Uterus (tissue), 4 donors: ENCODE data around the gene MMP3. TPM values are rescaled to one million over a fixed set of nuclear protein-coding genes. Genes with fewer than 3 reads are reported as not detected.

ENCODE experiments used
- DNase-seq, 2 donors: peaks; one replicate each; pipeline ENCODE4 v3.0.0-alpha.2; 2019 to 2020
- H3K27ac ChIP-seq, 2 donors: fragments of 200-600 bp; sonication (generic); 1 replicate in 1 of 2; 2 replicates in 1 of 2; pipeline ENCODE4 v1.5.1; 2016 to 2018
- H3K27me3 ChIP-seq, 2 donors: fragments of 200-600 bp; sonication (generic); one replicate each; pipeline ENCODE4 v1.5.1; 2018 to 2019; ENCODE audit warnings: control low read depth in 1 of 2
- H3K36me3 ChIP-seq, 2 donors: fragments of 200-600 bp; sonication (generic); one replicate each; pipeline ENCODE4 v1.5.1; 2019; ENCODE audit warnings: control low read depth in 1 of 2
- H3K4me1 ChIP-seq, 2 donors: fragments of 200-600 bp; sonication (generic); one replicate each; pipeline ENCODE4 v1.5.1; 2018 to 2019; ENCODE audit warnings: control low read depth in 1 of 2
- H3K4me3 ChIP-seq, 2 donors: fragments of 200-600 bp; sonication (generic); 1 replicate in 1 of 2; 2 replicates in 1 of 2; pipeline ENCODE4 v1.5.1; 2018 to 2019; ENCODE audit warnings: mild to moderate bottlenecking in 1 of 2
- H3K9me3 ChIP-seq, 2 donors: fragments of 200-600 bp; sonication (generic); one replicate each; pipeline ENCODE4 v1.5.1; 2019; ENCODE audit warnings: control low read depth in 1 of 2
- POLR2A ChIP-seq, 2 donors: fragments of 450-650 bp; IDR thresholded peaks; one replicate each; pipeline ENCODE4 v1.6.1; 2016; ENCODE audit warnings: antibody characterized with exemption in 2 of 2, mild to moderate bottlenecking in 1 of 2, moderate library complexity in 1 of 2
- intact Hi-C: fragments of 100-400 bp; cut with DNase I; formaldehyde crosslinking; loops from one replicate; pipeline ENCODE4 v1.15.1; 2023; ENCODE audit warnings: low total_unique reads
- total RNA-seq, 4 donors: library from RNA; depleted of rRNA in 3 of 4; stranded (reverse); fragments of >200 nt in 3 of 4; gene quantifications; one replicate each; pipeline versions ENCODE4 v1.1.0 to v1.2.4, GENCODE V29; 2014 to 2023
- TF ChIP-seq, protein P1 (sequence below), 4 experiments: fragments of 200-600 bp in 2 of 4; fragments of 450-650 bp in 2 of 4; sonication (generic) in 2 of 4; IDR thresholded peaks; one replicate each; pipeline ENCODE4 v1.5.1; 2016 to 2019; ENCODE audit warnings: antibody characterized with exemption in 4 of 4, mild to moderate bottlenecking in 2 of 4, moderate library complexity in 1 of 4
- donor health status: DM: yes; HTN: yes; CAD: no.

The MMP3 gene
- total RNA-seq, 4 donors from 2014 or later, result not detected

GRCh38 chr11:102833731-102834130, 9.7 kb downstream of the MMP3 start:
- no peak for TF ChIP-seq POLR2A (IDR thresholded peaks at IDR 0.05)
- TF ChIP-seq, protein P1, sequence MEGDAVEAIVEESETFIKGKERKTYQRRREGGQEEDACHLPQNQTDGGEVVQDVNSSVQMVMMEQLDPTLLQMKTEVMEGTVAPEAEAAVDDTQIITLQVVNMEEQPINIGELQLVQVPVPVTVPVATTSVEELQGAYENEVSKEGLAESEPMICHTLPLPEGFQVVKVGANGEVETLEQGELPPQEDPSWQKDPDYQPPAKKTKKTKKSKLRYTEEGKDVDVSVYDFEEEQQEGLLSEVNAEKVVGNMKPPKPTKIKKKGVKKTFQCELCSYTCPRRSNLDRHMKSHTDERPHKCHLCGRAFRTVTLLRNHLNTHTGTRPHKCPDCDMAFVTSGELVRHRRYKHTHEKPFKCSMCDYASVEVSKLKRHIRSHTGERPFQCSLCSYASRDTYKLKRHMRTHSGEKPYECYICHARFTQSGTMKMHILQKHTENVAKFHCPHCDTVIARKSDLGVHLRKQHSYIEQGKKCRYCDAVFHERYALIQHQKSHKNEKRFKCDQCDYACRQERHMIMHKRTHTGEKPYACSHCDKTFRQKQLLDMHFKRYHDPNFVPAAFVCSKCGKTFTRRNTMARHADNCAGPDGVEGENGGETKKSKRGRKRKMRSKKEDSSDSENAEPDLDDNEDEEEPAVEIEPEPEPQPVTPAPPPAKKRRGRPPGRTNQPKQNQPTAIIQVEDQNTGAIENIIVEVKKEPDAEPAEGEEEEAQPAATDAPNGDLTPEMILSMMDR (IDR thresholded peaks at IDR 0.05), result no peak
- no peaks in the 10 kb centered on the region for H3K4me1 ChIP-seq
- no peak overlapping the region for H3K4me3 ChIP-seq
- H3K9me3 ChIP-seq, result no peaks in the 10 kb centered on the region
- no peaks in the 10 kb centered on the region for H3K36me3 ChIP-seq
- no peaks in the 10 kb centered on the region for H3K27me3 ChIP-seq
- no peak for DNase-seq
- intact Hi-C loops, result no loop called here
- H3K27ac ChIP-seq, result no peak overlapping the region

- intact Hi-C loops, result no loop called here
- H3K9me3 ChIP-seq, result no peaks in the 10 kb centered on the region
- no peaks in the 10 kb centered on the region for H3K4me1 ChIP-seq
- H3K27me3 ChIP-seq, result no peaks in the 10 kb centered on the region
- no peak for TF ChIP-seq POLR2A (IDR thresholded peaks at IDR 0.05)
- TF ChIP-seq, protein P1 (IDR thresholded peaks at IDR 0.05), result no peak
- DNase-seq, result no peak
- H3K36me3 ChIP-seq, result no peaks in the 10 kb centered on the region
- H3K4me3 ChIP-seq, result no peak overlapping the region
- H3K27ac ChIP-seq, result no peak overlapping the region
Measured at GRCh38 chr11:102832612-102833011, 10.8 kb downstream of the MMP3 start.

GRCh38 chr11:102831489-102832440, 11.6 kb downstream of the MMP3 start:
- peak in 1 of 2 donors; percentile 20 for DNase-seq
- intact Hi-C loops, result no loop called here
- no peak overlapping the region for H3K27ac ChIP-seq

DNA sequence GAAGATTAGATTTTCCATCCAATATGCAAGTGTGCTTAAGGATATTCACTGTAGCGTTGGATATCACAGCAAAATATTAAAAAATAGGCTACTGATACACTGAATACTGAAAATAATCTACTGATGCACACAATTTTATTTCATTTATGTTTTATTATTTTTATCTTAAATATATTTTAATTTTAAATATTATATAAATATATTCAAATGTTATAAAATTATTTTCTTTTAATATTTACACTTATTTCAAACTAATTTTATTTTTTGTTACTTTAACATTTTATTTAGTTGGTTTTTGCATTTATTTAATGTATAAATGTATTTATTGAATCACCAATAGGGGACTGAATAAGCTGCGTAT, 12.3 kb downstream of the MMP3 start:
- Histone ChIP-seq H3K4me1 (no peaks in the 10 kb centered on the region), H3K27me3 (no peaks in the 10 kb centered on the region), H3K27ac (no peak overlapping the region), H3K4me3 (no peak overlapping the region), H3K9me3 (no peaks in the 10 kb centered on the region), H3K36me3 (no peaks in the 10 kb centered on the region)
- TF ChIP-seq, protein P1 (IDR thresholded peaks at IDR 0.05), result no peak
- no peak for TF ChIP-seq POLR2A (IDR thresholded peaks at IDR 0.05)
- intact Hi-C loops, result no loop called here
- DNase-seq, result no peak

More at GRCh38 chr11:102831489-102832440, 11.6 kb downstream of the MMP3 start:
- Histone ChIP-seq H3K36me3 (no peaks in the 10 kb centered on the region), H3K4me3 (no peak overlapping the region), H3K27me3 (no peaks in the 10 kb centered on the region), H3K4me1 (no peaks in the 10 kb centered on the region), H3K9me3 (no peaks in the 10 kb centered on the region)
- TF ChIP-seq, protein P1 (IDR thresholded peaks at IDR 0.05), result no peak
- no peak for TF ChIP-seq POLR2A (IDR thresholded peaks at IDR 0.05)

- intact Hi-C loops, result no loop called here
- Histone ChIP-seq H3K27ac (no peak overlapping the region), H3K9me3 (no peaks in the 10 kb centered on the region), H3K4me3 (no peak overlapping the region), H3K36me3 (no peaks in the 10 kb centered on the region), H3K4me1 (no peaks in the 10 kb centered on the region), H3K27me3 (no peaks in the 10 kb centered on the region)
- no peak for DNase-seq
- TF ChIP-seq, protein P1 (IDR thresholded peaks at IDR 0.05), result no peak
- no peak for TF ChIP-seq POLR2A (IDR thresholded peaks at IDR 0.05)
Measured at GRCh38 chr11:102830001-102830727, 13.2 kb downstream of the MMP3 start.
